ENCODE data around the gene KYAT1. TPM values are rescaled to one million over a fixed set of nuclear protein-coding genes. Genes with fewer than 3 reads are reported as not detected.
A peak's percentile ranks its signal among the peaks of the same experiment; 100 is the strongest.

KYAT1 gene
- total RNA-seq, 1 donor from 2014 or later = 9.9 TPM

DNA sequence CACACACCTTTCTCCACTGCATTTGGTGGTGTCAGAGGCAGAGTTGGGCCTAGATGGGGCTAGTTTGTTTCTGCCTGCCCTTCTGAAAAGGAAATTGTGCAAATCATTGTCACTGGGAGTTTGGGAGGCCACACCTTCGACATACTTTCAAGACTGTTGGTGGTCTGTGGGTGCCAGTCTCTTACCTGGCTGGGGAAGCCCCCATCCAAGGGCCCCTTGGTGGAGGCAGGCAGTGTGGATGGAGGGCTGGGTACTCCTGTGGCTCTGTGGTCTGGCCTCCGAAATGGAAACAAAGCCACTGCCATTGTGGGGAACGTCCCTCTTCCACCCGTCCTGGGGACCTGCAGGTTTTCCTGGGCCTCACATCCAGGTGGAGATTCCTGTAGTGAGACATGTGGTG, 28.1 kb upstream of the KYAT1 start:
- no peak for DNase-seq (ENCODE audit: low read depth)

DNA sequence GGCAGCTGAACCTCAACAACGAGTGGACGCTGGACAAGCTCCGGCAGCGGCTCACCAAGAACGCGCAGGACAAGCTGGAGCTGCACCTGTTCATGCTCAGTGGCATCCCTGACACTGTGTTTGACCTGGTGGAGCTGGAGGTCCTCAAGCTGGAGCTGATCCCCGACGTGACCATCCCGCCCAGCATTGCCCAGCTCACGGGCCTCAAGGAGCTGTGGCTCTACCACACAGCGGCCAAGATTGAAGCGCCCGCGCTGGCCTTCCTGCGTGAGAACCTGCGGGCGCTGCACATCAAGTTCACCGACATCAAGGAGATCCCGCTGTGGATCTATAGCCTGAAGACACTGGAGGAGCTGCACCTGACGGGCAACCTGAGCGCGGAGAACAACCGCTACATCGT, 26.6 kb upstream of the KYAT1 start:
- no peak for DNase-seq (ENCODE audit: low read depth)

DNA sequence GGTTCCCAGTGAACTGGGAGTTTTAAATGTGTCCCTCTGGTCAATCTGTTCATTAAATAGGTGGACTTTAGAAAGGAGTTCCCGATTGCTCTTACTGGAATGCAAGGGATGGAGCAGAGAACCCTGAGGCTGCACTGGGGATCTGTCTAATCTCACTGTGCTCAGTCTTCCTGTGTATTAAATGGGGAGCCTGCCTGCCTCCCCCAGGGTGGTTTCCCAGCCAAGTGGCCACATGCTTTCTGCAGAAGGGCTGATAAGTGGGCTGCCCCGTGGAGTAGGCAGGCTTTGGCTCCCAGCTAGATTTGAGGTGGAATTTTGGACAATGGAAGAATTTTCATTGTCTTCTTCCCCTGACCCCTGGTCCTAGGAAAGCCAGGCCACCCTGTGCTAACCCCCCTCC, 25.0 kb upstream of the KYAT1 start:
- DNase-seq (ENCODE audit: low read depth) = no peak

DNA sequence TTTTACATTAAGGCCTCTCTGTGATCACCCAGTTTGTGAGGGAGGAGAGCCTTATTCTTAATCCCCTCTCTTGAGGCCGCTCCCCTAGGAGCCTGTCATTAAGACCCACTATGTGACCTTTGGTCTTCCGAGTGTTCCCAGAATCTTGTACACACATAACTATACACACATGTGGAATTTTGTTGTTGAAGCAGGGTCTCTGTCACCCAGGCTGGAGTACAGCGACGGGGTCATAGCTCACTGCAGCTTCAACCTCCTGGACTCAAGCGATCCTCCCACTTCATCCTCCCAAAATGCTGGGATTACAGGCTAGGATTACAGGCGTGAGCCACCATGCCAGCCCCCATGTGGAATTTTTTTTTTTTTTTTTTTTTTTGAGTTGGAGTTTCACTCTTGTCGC, 24.2 kb upstream of the KYAT1 start:
- no peak for DNase-seq (ENCODE audit: low read depth)

DNA sequence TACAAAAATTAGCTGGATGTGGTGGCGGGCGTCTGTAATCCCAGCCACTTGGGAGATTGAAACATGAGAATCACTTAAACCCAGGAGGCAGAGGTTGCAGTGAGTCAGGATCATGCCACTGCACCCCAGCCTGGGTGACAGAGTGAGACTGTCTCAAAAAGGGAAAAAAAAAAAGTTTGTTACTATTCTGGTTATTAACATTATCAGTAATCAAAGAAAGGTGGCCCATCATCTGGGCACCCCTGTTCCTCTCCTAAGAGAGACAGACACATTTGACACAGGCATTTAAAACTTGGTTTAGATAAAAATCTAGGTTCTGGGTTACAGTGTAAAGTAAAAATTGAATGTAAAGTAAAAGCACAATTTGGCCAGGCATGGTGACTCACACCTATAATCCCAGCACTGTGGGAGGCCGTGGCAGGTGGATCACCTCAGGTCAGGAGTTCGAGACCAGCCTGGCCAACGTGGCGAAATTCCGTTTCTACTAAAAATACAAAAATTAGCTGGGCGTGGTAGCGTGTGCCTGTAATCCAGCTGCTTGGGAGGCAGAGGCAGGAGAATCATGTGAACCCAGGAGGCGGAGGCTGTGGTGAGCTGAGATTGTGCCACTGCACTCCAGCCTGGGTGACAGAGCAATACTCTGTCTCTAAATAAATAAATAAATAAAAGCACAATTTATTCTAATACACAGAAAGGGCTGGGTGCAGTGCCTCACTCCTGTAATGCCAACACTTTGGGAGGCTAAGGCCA, 22.3 kb upstream of the KYAT1 start:
- peak; percentile 65 for DNase-seq (ENCODE audit: low read depth)

DNA sequence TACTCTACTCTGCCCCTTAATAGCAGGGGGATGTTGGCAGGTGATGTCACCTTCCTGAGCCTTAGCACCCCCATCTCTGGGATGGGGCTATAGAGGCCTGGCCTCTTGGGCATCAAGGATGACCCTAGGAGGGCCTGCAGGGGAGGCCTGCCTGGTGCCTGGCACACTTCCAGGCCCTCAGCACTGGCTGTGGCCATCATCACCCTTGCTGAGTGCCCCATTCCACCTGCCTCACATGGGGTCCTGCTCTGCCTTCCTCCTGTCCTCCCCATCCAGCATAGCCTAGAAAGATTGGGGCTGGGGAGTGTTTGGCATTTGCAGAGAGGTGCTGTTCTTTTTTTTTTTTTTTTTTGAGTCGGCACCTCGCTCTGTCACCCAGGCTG, 21.3 kb upstream of the KYAT1 start:
- DNase-seq (ENCODE audit: low read depth) = no peak

DNA sequence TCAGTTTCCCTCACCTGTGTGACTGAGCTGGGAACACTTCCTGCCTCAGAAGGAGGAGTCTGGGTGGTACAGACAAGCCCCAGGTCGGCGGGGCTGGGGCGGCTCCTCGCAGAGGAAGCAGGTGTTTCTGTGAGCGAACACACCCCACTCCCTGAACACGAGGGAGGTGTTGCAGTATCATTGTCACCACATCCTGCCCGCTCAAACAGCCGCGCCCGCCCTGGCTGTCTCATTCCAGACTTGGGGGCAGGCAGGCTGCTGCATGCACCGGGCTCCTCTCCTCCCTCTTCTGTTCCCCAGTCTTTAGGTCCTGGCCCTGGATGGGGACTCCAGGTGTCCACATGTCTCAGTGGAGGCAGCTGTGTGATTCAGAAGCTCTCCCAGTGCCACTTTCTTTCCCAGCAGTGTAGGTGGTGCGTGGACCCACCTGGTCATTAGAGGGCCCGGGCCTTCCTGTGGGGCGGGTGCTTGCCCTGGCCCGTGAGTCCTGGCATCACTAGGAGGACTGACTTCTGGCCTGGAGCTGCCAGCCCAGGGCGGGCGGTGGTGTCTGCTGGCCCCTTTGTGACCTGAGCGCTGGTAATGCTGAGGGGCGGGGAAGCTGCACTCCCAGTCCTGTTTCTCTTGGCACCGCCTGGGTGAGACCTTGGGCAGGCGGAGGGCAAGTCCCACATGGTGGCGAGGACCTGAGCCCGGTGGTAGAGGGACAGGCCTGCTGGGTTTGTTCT, 20.8 kb upstream of the KYAT1 start:
- DNase-seq (ENCODE audit: low read depth) = peak; percentile 60

DNA sequence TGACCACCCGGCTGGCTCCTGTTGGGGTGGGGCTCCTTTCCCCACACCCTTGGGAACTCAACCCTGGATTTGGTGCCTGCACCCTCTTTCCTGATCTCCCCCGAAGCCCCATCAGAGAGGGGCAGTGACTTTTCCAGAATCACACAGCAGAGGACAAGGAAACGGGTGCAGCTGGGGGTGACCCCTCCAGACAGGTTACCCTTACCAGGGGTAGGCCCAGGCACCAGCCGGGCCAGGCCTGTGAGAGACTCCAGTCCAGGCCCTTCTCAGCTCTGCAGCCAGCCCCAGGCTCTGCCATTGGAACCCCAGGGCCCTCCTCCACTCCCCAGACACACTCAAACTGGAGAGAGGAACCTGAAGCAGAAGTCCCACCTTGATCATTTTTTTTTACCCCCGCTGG, 20.1 kb upstream of the KYAT1 start:
- no peak for DNase-seq (ENCODE audit: low read depth)

DNA sequence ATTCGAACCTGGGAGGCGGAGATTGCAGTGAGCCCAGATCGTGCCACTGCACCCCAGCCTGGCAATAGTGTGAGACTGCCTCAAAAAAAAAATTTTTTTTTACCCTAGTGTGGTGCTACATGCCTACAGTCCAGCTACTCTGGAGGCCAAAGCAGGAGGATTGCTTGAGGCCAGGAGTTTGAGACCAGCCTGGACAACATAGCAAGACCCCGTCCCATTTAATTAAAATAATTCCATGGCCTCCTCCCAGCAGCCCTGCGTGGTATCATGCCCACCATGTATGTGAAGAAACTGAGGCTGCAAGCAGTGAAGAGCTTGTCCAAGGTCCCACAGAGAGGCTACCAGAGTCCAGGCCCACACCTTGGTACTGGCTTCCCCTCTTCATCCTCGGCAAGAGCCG, 19.6 kb upstream of the KYAT1 start:
- no peak for DNase-seq (ENCODE audit: low read depth)

DNA sequence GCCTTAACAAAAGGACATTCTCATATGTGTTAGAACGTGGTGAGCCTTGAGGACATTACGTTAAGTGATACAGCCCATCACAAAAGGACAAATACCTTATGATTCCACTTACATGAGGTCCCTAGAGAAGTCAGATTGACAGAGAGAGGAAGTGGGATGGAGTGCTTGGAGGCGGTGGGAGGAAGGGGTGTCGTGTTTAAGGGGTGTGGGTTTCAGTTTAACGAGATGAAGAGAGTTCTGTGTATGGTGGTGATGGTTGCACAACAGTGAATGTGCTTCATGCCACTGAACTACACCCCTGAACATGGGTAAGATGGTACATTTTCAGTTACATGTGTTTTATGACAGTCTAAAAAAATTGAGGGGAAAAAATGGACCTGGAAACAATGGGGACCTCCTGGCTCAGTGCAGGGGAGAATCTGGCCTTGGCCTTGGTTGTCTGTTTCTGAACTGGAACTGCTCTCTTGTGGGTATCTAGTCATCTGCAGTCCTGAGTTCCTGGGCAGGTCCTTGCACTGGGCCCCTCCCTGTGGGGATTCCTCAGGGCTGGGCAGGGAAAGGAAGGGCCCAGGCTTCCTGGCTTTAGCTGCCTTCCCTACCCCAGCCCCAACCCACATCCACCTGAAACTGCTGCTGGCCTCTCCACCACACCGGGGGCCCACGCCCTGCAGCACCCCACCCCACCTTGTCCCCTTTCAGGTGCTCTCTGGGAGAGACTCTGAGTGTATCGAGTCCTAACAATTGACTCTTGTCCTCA, 18.0 kb upstream of the KYAT1 start:
- DNase-seq (ENCODE audit: low read depth) = no peak

DNA sequence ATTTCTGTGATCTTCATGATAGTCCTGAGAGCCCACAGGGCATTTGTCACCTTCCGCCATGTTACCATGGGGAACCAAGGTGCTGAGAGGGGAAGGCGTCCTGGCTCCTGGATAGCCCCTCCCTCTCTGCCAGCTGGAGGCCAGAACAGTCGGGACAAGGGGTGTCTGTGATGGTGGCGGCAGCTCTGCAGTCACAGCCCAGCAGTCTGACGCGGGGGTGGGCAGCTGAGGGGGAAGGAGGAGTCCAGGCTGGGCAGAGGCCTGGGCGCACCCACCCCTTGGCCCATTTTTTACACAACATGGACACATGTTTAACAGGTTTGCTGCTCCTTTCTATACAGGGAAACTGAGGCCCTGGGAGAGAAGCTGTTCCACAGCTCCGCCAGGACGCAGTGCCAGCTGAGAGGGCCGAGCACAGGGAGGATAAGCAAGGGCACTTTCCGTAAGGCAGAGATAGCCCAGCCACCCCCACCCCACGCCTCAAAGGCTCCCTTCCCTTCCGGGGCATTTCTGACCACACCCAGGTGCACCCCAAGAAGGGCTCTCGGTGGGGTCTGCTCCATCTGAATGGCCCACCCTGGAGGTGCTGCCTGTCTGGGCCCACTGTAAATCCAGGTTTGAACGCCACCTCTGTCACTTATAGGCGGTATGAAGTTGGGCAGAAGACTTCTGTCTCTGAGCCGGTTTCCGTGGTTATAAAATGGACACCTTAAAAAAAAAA, 17.3 kb upstream of the KYAT1 start:
- DNase-seq (ENCODE audit: low read depth) = no peak

DNA sequence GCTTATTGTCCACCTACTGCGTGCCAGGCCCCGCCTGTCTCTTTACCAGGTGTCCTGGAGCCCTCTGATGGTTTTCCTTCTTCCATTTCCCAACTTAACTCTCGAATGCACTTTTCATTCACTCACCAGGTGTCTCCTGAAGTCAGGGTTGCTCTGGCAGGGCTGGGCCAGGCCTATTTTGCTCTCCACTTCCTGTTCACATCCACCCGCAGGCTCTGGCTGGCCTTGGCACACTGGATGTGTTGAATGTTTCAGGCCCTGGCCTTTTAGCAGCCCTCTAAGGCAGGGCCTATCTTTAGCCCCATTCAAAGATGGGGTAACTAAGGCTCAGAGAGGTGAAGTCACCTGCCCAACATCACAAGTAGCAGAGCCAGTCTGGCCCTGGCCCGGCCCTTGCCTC, 16.6 kb upstream of the KYAT1 start:
- no peak for DNase-seq (ENCODE audit: low read depth)

DNA sequence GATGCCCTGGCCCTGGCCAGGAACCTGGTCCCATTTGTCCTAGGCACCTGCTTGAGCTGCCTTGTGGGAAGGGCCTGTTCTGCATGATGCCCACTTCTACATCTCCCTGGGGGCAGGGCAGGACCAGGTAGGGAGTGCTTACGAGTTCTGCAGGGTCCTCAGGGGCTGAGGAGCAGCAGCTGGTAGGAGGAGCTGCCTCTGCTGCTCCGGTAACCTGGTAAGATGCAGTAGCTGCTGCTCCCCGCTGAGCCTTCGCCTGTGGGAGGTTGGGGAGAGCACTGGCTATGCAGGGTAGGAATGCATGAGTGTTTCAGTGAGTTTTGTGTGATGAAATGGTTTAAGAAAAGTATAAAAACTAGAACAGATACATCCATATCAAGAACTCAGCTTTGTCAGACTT, 13.8 kb upstream of the KYAT1 start:
- DNase-seq (ENCODE audit: low read depth) = no peak

DNA sequence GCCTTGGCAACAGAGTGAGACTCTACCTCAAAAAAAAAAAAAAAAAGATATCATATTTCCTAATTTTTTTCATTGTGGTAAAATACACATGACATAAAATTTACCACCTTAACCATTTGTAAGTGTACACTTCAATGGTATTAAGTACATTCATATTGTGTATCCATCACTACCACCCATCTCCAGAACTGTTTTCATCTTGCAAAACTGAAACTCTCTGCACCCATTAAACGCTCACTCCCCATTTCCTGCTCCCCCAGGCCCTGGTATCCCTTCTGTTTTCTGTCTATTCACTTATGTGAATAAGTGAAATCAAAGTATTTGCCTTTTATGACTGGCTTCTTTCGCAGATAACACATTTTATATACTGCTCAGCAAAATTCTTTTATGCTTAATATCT, 13.0 kb upstream of the KYAT1 start:
- no peak for DNase-seq (ENCODE audit: low read depth)

DNA sequence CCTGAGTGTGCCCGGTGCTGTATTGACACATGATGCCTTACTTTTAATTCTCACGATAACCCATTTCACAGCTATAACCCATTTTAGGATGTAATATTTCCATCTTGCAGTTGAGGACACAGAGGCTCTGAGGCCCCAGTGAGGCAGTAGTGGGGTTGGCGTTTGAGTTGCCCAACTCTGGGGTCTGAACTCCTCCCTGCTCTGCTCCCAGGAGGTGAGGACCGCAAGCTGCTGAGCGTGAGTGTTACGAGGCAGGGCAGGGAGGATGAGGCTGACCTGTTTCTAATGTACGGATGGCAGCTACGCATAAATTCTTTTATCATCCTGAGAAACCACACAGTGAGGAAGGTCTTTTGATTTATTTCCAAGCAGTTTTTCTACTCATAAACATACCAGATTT, 11.6 kb upstream of the KYAT1 start:
- no peak for DNase-seq (ENCODE audit: low read depth)

DNA sequence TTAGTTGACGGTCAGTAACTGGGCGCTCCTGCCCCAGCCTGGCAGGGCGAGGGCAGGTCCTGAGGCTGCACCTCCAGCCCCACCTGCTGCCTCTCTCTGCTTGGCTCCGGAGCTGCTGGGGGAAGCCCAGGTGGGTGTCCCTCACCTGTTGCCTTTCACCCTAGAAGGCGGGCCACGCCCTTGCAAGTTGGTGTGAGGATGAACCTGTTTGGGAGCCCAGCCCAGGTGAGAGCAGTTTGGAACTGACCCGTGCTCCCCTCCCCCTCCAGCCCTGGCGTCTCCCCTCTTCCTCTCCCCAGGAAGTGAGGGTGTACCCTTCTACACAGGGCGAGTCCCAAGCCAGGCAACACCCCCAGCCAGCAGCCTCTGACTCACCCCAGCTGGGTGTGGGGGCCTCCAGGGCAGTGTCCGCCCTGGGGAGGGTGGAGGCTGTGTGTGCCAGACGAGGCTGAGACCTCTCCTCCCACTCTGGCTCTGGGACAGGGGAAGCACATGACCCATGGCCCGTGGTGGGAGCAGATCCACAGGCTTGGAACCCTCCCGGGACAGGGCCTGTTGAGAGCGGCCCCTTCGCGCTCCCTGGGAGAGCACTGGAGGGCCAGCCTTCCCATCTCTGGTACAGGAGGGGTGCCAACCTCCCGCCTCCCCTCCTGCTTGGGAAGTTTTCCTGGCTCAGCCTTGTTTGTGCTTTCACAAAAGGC, 10.6 kb upstream of the KYAT1 start:
- peak; percentile 91 for DNase-seq (ENCODE audit: low read depth)

DNA sequence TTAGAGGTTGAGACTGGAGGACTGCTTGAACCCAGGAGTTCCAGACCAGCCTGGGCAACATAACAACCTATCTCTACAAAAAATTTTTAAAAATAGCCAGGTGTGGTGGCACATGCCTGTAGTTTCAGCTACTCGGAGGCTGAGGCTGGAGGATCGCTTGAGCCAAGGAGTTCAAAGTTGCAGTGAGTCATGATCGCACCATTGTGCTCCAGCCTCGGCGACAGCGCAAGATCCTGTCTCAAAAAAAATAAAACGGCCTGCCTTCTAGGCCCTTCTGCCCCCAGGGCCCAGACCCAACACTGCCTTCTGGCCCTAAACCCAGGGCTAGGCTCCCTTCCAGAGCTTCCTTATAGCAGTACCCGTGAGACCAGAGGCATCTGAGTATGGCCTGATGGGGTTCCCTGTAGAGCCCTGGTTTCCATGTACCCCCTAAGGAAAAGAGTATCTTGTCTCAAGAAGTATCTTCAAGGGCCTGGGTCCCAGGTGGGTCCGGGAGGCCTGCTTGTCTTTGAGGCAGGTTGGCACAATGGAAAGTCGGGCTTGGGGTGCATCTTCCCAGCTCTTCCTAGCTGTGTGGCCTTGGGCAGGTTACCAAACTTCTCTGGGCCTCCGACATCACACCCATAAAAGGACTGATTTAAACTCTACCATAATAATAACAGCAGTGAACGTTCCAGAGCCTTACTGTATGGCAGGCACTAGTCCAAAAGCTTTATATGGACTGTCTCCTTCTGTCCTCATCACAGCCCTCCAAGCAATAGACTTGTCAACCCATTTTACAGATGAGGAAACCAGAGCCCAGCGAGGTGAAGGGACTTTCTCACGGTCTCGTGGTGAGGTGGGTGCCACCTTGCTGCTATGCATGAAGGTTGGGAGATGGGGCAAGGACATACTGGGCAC, 9.8 kb upstream of the KYAT1 start:
- DNase-seq (ENCODE audit: low read depth) = no peak

DNA sequence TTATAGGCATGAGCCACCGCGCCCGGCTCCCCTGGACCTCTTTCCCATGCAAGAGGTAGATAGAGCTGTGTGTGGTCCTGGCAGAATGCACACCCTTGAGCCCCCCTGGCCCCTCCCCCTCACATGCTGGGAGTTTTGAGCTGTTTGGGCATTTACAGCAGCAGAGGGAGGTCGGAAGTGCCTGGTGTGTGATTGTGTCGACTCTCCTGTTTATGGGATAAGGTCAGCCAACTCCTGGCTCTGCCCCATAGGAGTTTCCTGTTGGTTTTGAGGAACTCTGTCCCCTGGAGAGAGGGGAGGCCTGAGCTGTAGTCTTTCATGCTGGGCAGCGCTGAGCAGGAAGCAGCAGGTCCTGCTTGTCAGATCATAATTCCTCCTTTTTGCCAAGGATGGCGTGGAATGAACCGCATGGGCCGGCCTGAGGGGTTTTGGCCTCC, 6.2 kb upstream of the KYAT1 start:
- no peak for DNase-seq (ENCODE audit: low read depth)

DNA sequence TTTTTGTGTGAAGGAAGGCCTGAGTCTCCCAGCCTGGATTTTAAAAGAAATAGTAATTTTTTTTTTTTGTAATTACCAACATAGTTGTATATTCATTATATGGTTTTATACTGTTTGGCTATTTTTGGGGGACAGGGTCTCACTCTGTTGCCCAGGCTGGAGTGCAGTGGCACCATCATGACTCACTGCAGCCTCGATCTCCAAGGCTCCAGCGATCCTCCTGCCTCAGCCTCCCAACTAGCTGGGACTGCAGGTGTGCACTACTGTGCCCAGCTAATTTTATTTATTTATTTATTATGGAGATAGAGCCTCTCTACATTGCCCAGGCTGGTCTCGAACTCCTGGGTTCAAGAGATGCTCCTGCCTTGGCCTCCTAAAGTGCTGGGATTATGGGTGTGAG, 5.3 kb upstream of the KYAT1 start:
- DNase-seq (ENCODE audit: low read depth) = no peak

Measured in myocyte (in vitro differentiated cells).